Cardiac atrium fibroblast (primary cell): Measurements from ENCODE around the gene RPL29. TPM values are rescaled to one million over a fixed set of nuclear protein-coding genes. Genes with fewer than 3 reads are reported as not detected.

Source experiments
- total RNA-seq: library from RNA; depleted of rRNA; stranded (reverse); fragments of >200 nt; gene quantifications from 2 replicates; pipeline ENCODE4 v1.2.3, GENCODE V29; 2015

Gene RPL29
- total RNA-seq, result 1,720 and 2,013 TPM in 2 replicates

DNA sequence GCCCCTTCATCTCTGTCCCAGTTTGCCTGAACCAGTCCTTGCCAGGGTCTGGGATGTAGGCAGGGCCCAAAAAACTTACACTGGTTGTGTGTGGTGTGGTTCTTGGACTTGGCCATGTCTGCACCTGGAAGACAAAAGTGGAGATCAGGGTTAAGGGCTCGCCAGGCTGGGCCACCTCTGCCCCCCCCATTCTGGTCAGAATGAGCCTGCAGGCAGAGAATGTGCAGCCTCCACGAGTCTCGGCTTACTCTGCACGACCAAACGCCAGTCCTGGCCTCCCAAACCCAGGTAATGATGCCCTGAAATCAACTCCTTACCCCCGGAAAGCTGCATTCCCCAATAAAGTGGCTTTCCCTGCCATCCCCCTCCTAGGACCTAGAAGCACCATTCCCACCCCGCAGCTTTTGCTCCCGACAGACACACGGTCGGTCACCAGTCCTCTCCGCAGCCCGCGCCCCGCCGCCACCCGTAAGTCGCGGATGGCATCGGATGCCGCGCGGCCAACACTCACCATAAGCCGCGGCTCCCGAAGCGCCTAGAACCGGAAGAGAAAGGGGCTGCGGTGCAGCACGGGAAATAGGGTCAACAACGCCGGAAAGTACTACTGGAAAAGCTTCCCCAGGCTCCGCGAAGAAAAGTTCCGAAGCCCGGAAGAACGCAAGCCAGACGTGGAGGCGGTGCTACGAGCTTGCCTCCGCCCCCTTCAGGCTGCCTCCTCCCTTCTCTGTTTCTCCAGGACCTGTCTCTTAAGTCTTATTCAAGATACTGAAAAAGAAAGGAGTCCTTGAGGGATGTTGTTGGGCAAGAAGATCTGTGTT is at the start of gene RPL29:
Gene RPL29 (minus strand): TSS at position 550 of the 818 bp plus-strand sequence. CDS start 434 bp downstream, at position 116.

DNA sequence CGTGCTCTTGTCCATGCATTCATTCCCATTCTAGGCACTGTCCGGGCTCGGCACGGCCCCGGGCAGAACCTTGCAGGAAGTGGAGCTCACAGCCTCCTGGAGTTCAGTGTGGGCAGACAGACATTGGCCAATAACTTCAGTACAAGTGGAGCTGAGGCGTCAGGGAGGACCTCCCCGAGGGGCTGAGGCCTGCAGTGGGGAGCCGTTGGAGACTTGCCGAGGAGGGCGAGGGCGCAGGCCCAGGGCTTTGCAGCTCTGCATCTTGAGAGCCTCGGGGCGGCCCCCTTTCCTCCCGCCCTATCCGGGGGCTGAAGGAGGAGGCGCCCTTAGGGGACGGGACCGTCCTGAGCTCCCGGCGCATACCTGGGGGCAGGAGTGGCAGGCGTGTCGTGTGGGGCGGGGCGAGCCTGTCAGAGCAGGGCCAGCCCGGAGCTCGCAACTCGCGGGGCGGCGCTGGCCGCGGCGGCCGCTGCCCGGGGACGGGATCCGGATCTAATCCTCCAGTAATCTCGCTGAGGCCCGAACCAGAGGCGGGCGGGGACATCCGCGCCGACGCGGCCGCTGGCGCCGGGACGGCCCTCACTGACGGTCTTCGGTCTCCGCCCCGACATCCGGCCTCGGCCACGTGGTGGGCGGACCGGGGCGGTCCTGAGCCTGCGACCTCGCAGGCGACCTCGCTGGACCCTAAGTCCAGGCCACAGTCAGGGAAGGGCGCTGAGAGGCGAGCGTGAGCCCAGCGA is 12.7 kb downstream of the RPL29 start, which contains the start of gene ACY1:
Gene ACY1 (plus strand): TSS at position 698 of the 740 bp plus-strand sequence. CDS start 530 bp downstream, outside the sequence.

DNA sequence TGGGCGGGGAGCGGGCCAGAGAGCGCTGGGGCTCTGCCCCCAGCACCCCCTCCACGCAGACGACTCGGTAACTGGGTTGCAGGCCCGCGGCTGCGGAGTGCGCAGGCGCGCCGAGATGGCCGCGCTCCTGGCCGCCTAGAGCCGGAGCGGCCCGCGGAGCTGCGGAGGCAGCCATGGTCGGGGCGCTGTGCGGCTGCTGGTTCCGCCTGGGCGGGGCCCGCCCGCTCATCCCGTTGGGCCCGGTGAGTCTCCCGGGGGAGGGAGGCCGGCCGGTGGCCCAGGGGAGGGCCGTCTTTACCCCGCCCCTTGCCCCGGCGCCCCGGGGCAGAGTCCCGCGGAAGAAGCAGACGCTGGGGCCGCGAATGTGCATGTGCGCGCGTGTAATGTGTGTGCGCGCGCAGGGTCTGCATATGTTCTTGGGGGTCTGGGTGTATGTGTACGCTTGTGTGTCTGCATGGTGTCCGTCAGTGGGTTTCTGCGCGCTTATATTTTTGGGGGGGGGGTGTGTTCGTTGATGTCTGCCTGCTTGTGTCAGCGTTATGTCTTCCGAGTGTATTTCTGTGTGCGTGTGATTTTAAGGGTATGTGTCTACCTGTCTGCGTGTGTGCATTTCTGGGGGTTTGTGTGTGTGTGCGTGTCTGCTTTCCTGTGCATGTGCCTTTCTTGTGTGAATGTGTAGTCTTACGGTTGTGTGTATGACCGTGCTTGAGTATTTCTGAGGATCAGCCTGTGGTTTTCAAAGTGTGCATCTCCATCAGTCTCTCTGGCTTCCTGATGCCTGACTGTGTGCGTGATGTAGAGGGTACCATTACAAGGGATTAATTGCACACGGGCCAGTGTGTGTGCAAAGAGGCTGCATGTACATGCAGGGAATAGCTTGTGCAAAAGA is 20.5 kb downstream of the RPL29 start, which contains the start of gene ABHD14A:
Gene ABHD14A (plus strand): TSS at position 102 of the 889 bp plus-strand sequence. CDS start 72 bp downstream, at position 174.

DNA sequence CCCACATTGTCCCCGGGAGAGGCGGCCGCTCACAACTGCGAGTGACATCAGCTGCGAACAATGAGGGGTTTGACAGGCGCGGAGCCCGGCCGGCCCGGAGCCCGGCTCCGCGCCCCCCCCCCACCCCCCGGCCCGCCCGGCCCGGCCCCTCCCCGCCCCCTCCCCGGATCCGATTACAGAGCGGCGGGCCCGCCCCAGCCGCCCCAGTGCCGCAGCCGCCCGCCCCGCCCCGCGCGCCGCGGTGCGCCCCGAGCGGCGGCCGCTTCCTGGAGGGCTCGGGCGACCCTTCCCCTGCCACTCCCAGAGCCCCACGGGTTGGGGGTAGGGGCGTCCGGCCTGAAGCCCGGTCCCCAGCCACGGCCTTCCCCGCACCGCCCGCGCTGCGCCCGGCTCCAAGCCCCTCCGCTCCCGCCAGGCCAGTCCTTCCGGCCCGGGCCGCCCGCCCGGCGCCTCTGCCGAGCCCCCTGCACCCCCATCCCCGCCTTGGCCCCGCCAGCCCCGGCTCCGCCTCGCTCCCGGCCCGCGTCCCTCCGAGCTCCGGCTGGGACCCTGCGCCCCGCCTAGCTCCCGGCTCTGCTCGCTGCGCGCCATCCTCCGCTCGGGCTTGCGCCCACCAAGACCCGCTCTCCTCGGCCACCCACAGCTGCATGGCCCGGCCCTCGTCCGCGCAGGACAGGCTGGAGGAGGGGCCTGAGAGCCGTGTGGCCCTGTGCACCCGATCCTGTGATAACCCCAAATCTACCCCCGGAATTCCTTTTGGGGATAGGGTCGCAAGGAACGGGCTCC is 28.1 kb downstream of the RPL29 start, which contains the start of gene PCBP4:
Gene PCBP4 (minus strand): TSS at position 71 of the 786 bp plus-strand sequence. CDS start 6,214 bp downstream, outside the sequence.

DNA sequence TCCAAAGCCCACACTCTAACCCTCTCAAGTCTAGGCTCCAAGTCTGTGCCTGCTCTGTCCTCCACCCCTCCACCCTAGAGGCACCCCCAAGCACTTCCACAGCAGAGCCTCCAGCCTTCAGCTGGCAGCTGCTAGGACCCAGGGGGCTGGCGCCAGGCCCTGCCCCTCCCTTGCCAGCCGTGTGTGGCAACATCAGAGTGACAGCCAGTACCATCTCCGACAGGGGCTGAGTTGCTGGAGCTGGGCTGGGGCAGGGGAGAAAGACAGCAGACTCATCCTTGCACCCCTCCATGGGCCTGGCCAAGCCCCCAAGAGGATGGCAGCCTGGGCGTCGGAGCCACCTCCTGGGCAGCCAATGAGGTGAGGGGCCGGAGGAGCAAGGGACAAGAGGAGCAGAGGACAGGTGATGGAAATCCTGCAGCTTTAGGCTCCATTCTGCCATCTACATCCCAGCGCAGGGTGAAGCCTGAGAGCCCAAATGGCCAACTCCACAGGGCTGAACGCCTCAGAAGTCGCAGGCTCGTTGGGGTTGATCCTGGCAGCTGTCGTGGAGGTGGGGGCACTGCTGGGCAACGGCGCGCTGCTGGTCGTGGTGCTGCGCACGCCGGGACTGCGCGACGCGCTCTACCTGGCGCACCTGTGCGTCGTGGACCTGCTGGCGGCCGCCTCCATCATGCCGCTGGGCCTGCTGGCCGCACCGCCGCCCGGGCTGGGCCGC is 40.4 kb downstream of the RPL29 start, which contains the start of gene GPR62:
Gene GPR62 (plus strand): TSS at position 207 of the 718 bp plus-strand sequence. CDS start 272 bp downstream, at position 479.

Other genes with a start within 250 kb of the RPL29 start
- gene IQCF6, start 216.7 kb downstream of the RPL29 start, total RNA-seq, result not detected in 2 replicates
- not detected in 2 replicates for gene IQCF2, start 134.3 kb downstream of the RPL29 start, total RNA-seq
- gene IQCF5, start 120.3 kb downstream of the RPL29 start, total RNA-seq, result not detected in 2 replicates
- not detected in 2 replicates for gene IQCF1, start 92.5 kb downstream of the RPL29 start, total RNA-seq
- gene RRP9, start 54.0 kb downstream of the RPL29 start, total RNA-seq, result 21.1 and 23.0 TPM in 2 replicates
- gene PARP3, start 53.5 kb downstream of the RPL29 start, total RNA-seq, result 20.4 and 31.6 TPM in 2 replicates
- not detected in 2 replicates for gene GPR62, start 40.5 kb downstream of the RPL29 start, total RNA-seq
- gene PCBP4, start 28.4 kb downstream of the RPL29 start, total RNA-seq, result 27.5 and 50.2 TPM in 2 replicates
- 43.5 and 44.7 TPM in 2 replicates for gene ABHD14B, start 21.8 kb downstream of the RPL29 start, total RNA-seq
- 20.7 and 29.2 TPM in 2 replicates for gene ABHD14A, start 20.8 kb downstream of the RPL29 start, total RNA-seq
- 52.7 and 73.5 TPM in 2 replicates for gene ACY1, start 12.4 kb downstream of the RPL29 start, total RNA-seq
- 12.2 and 17.1 TPM in 2 replicates for gene DUSP7, start 60.7 kb upstream of the RPL29 start, total RNA-seq
- gene POC1A, start 158.5 kb upstream of the RPL29 start, total RNA-seq, result 1.1 and 4.7 TPM in 2 replicates
- gene ALAS1, start 202.3 kb upstream of the RPL29 start, total RNA-seq, result 22.7 and 29.6 TPM in 2 replicates
- not detected in 2 replicates for gene TLR9, start 229.8 kb upstream of the RPL29 start, total RNA-seq
- gene TWF2, start 243.3 kb upstream of the RPL29 start, total RNA-seq, result 113 and 128 TPM in 2 replicates
- gene PPM1M, start 249.9 kb upstream of the RPL29 start, total RNA-seq, result 11.7 and 12.5 TPM in 2 replicates